IMR-90 (cell line): Measurements from ENCODE around the gene CLDN19. TPM values are rescaled to one million over a fixed set of nuclear protein-coding genes. Genes with fewer than 3 reads are reported as not detected.

Experiments used
- ATAC-seq: fragments of 200-7000 bp; cut with Tn5 transposase; 2 replicates; pipeline ENCODE4 v1.9.1; 2020; ENCODE audit warnings: low read depth, mild to moderate bottlenecking, moderate library complexity
- BruUV-seq: library from RNA; stranded (reverse); fragments of 400-500 nt; replicated peaks from 2 replicates; lab custom pipeline; 2021; lab: Mats Ljungman, UMichigan
- CTCF ChIA-PET: fragments of 300-600 bp; formaldehyde crosslinking; extraction: SDS; loops from one replicate; lab custom pipeline; 2021; ENCODE audit warnings: antibody characterized with exemption; lab: Yijun Ruan, JAX
- POLR2A ChIA-PET: fragments of 300-600 bp; sonication (Branson Sonifier 250); formaldehyde crosslinking; loops from one replicate; lab custom pipeline; 2022; ENCODE audit warnings: antibody characterized with exemption; ENCODE audit not compliant: unreplicated experiment; lab: Charles Lee
- DNase-seq: peaks from one replicate; pipeline ENCODE4 v3.0.0; 2013
- H2AFZ ChIP-seq: replicated peaks from 2 replicates; pipeline ENCODE3; 2013; ENCODE audit warnings: low read length, mild to moderate bottlenecking; ENCODE audit not compliant: poor library complexity
- H2AK5ac ChIP-seq: 2 replicates; pipeline ENCODE4 v1.6.1; 2013; ENCODE audit warnings: low read depth, low read length, inconsistent platforms
- H2AK9ac ChIP-seq: replicated peaks from 2 replicates; pipeline ENCODE3; 2013; ENCODE audit warnings: mild to moderate bottlenecking, low read depth, low read length, moderate library complexity; ENCODE audit not compliant: poor library complexity
- H2BK120ac ChIP-seq: 2 replicates; pipeline ENCODE4 v1.6.1; 2013; ENCODE audit warnings: low read depth, low read length, inconsistent platforms
- H2BK15ac ChIP-seq: 3 replicates; pipeline ENCODE4 v1.6.1; 2013; ENCODE audit warnings: low read depth, low read length, inconsistent platforms
- H2BK20ac ChIP-seq: 2 replicates; pipeline ENCODE4 v1.6.1; 2013; ENCODE audit warnings: low read depth, mild to moderate bottlenecking, inconsistent platforms, low read length, moderate library complexity
- H2BK5ac ChIP-seq: 2 replicates; pipeline ENCODE4 v1.6.1; 2013; ENCODE audit warnings: mild to moderate bottlenecking, low read depth, low read length, inconsistent platforms; ENCODE audit not compliant: poor library complexity, severe bottlenecking
- H3K14ac ChIP-seq: replicated peaks from 2 replicates; pipeline ENCODE4 v1.6.1; 2013; ENCODE audit warnings: low read depth, low read length, inconsistent platforms
- H3K18ac ChIP-seq: 2 replicates; pipeline ENCODE4 v1.6.1; 2013; ENCODE audit warnings: low read depth, low read length, control low read depth
- H3K23ac ChIP-seq: 2 replicates; pipeline ENCODE4 v1.6.1; 2013; ENCODE audit warnings: low read depth, low read length, inconsistent platforms
- H3K27ac ChIP-seq: 2 replicates; pipeline ENCODE4 v1.5.1; 2013; ENCODE audit warnings: mild to moderate bottlenecking, control low read depth, low read length; ENCODE audit not compliant: insufficient read depth
- H3K27me3 ChIP-seq: 2 replicates; pipeline ENCODE4 v1.6.1; 2013; ENCODE audit warnings: low read length; ENCODE audit not compliant: control insufficient read depth, insufficient read depth
- H3K36me3 ChIP-seq: 2 replicates; pipeline ENCODE4 v1.6.1; 2013; ENCODE audit warnings: low read length, mixed read lengths; ENCODE audit not compliant: control insufficient read depth, insufficient read depth
- H3K4ac ChIP-seq: 2 replicates; pipeline ENCODE4 v1.6.1; 2013; ENCODE audit warnings: low read depth, low read length, inconsistent platforms
- H3K4me1 ChIP-seq: 2 replicates; pipeline ENCODE4 v1.6.1; 2013; ENCODE audit warnings: low read length, mixed read lengths; ENCODE audit not compliant: control insufficient read depth, insufficient read depth
- H3K4me2 ChIP-seq: 2 replicates; pipeline ENCODE4 v1.6.1; 2013; ENCODE audit warnings: low read depth, mild to moderate bottlenecking, control low read depth, low read length, moderate library complexity
- H3K4me3 ChIP-seq: 2 replicates; pipeline ENCODE4 v1.5.1; 2013; ENCODE audit warnings: low read depth, mild to moderate bottlenecking, control low read depth, low read length, moderate library complexity; ENCODE audit not compliant: insufficient read depth
- H3K56ac ChIP-seq: 2 replicates; pipeline ENCODE4 v1.6.1; 2013; ENCODE audit warnings: low read length, inconsistent platforms; ENCODE audit not compliant: insufficient read depth; ENCODE audit errors: extremely low read depth
- H3K79me1 ChIP-seq, 2 experiments: 2 replicates each; pipeline ENCODE4 v1.6.1; 2013; ENCODE audit warnings: low read length in 2 of 2, inconsistent platforms in 1 of 2, low read depth in 1 of 2
- H3K9ac ChIP-seq: 2 replicates; pipeline ENCODE4 v1.6.1; 2013; ENCODE audit warnings: low read depth, low read length, control low read depth
- H3K9me1 ChIP-seq: 2 replicates; pipeline ENCODE4 v1.6.1; 2013; ENCODE audit warnings: low read length, inconsistent platforms; ENCODE audit not compliant: insufficient read depth
- H3K9me3 ChIP-seq: 2 replicates; pipeline ENCODE4 v1.6.1; 2013; ENCODE audit warnings: low read length; ENCODE audit not compliant: control insufficient read depth, insufficient read depth
- H4K20me1 ChIP-seq: 2 replicates; pipeline ENCODE4 v1.6.1; 2013; ENCODE audit warnings: low read length, inconsistent platforms; ENCODE audit not compliant: insufficient read depth
- H4K5ac ChIP-seq: 2 replicates; pipeline ENCODE4 v1.6.1; 2013; ENCODE audit warnings: mild to moderate bottlenecking, low read depth, low read length, control low read depth
- H4K8ac ChIP-seq, 2 experiments: 2 replicates each; pipeline ENCODE4 v1.6.1; 2013; ENCODE audit warnings: low read depth in 2 of 2, low read length in 2 of 2, control low read depth in 1 of 2, inconsistent platforms in 1 of 2
- H4K91ac ChIP-seq: 2 replicates; pipeline ENCODE4 v1.6.1; 2013; ENCODE audit warnings: low read depth, low read length, inconsistent platforms; ENCODE audit not compliant: insufficient read depth
- BHLHE40 ChIP-seq: fragments of 150-350 bp; IDR thresholded peaks from 2 replicates; pipeline ENCODE4 v1.6.1; 2016; ENCODE audit warnings: mild to moderate bottlenecking, low read depth, low read length
- CEBPB ChIP-seq: IDR thresholded peaks from 2 replicates; pipeline ENCODE4 v1.6.1; 2012; ENCODE audit warnings: low read depth, low read length, improper control_type of control experiment
- CHD1 ChIP-seq: IDR thresholded peaks from 2 replicates; pipeline ENCODE4 v1.6.1; 2012; ENCODE audit warnings: low read depth, low read length, improper control_type of control experiment
- CTCF ChIP-seq: conservative IDR thresholded peaks from 2 replicates; pipeline ENCODE4 v1.5.1; 2012; ENCODE audit warnings: mild to moderate bottlenecking, low read depth, low read length, improper control_type of control experiment
- FOS ChIP-seq: fragments of 150-350 bp; IDR thresholded peaks from 2 replicates; pipeline ENCODE4 v1.6.1; 2016; ENCODE audit warnings: low read depth, low read length
- MAFK ChIP-seq: IDR thresholded peaks from 2 replicates; pipeline ENCODE4 v1.6.1; 2012; ENCODE audit warnings: low read depth, low read length, improper control_type of control experiment
- MAZ ChIP-seq: IDR thresholded peaks from 2 replicates; pipeline ENCODE4 v1.6.1; 2012; ENCODE audit warnings: low read depth, mild to moderate bottlenecking, low read length, improper control_type of control experiment, moderate library complexity, borderline replicate concordance
- MXI1 ChIP-seq: IDR thresholded peaks from 2 replicates; pipeline ENCODE4 v1.6.1; 2012; ENCODE audit warnings: low read depth, mild to moderate bottlenecking, low read length, moderate library complexity, borderline replicate concordance
- POLR2A ChIP-seq: IDR thresholded peaks from 2 replicates; pipeline ENCODE4 v1.6.1; 2012; ENCODE audit warnings: mild to moderate bottlenecking, low read depth, low read length
- RCOR1 ChIP-seq: IDR thresholded peaks from 2 replicates; pipeline ENCODE4 v1.6.1; 2012; ENCODE audit warnings: mild to moderate bottlenecking, low read length, improper control_type of control experiment; ENCODE audit not compliant: insufficient replicate concordance
- RFX5 ChIP-seq: IDR thresholded peaks from 2 replicates; pipeline ENCODE4 v1.8.0; 2012; ENCODE audit warnings: low read depth, mild to moderate bottlenecking, low read length, moderate library complexity
- SMC3 ChIP-seq: fragments of 150-350 bp; IDR thresholded peaks from 2 replicates; pipeline ENCODE4 v1.6.1; 2016; ENCODE audit warnings: low read depth, mild to moderate bottlenecking, antibody characterized with exemption, low read length, moderate library complexity
- WGBS, 2 experiments: methylation state at CpG; one replicate each; pipeline versions ENCODE4 v1.1.5 to v1.1.7; 2013; ENCODE audit warnings: missing lambda C conversion rate in 2 of 2; ENCODE audit not compliant: insufficient read length in 1 of 2; ENCODE audit errors: extremely low coverage in 2 of 2; 5-methylcytosine and 5-hydroxymethylcytosine counted together
- dilution Hi-C: fragments of 300-500 bp; cut with HindIII; formaldehyde crosslinking; loops from one replicate; pipeline ENCODE4 v1.14.3; 2018; ENCODE audit warnings: low sequenced_read_pairs; ENCODE audit not compliant: unreplicated experiment
- in situ Hi-C: fragments of 300-500 bp; cut with MboI; formaldehyde crosslinking; loops from 3 replicates; pipeline ENCODE4 v1.14.3; 2019; ENCODE audit warnings: low sequenced_read_pairs, inconsistent platforms, mixed read lengths
- intact Hi-C: fragments of 100-400 bp; cut with micrococcal nuclease; formaldehyde crosslinking; loops from 2 replicates; pipeline ENCODE4 v1.10.0; 2022
- polyA plus RNA-seq, 3 experiments: library from polyadenylated mRNA; depleted of rRNA; stranded (reverse); fragments of >200 nt; gene quantifications; 2 replicates each; pipeline ENCODE4 v1.2.3, GENCODE V29; 2012; ENCODE audit warnings: low replicate concordance in 1 of 3
- total RNA-seq: library from RNA; depleted of rRNA; stranded (reverse); fragments of >200 nt; gene quantifications from 2 replicates; pipeline ENCODE4 v1.2.3, GENCODE V29; 2012
- TF ChIP-seq, protein P1 (sequence below): fragments of 150-350 bp; IDR thresholded peaks from 2 replicates; pipeline ENCODE4 v1.6.1; 2016; ENCODE audit warnings: low read depth, mild to moderate bottlenecking, low read length, moderate library complexity, borderline replicate concordance

CLDN19 gene
- total and polyA plus RNA-seq, 2 of the 4 experiments (the other 2 are of a cell fraction): not detected

DNA sequence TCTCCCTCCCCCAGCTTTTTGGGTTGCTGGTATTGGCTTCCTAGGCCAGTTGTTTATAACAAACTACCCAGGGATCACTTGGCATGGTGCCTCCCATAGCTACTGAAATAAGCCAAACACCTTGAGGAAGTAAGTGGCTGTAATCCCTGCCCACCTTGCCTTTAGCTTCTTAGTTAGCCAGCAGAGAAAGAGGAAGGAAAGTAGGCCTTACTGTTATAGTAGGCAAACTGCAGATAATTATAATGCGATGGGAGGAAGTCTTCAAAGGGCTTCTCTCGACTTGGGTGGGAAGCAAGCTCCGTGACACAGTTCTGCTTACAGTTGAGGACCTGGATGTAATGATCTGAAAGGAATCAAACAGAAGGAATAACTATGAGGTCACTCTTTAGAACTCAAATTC lies 18.6 kb upstream of the CLDN19 start:
- Histone ChIP-seq H3K23ac (no peak overlapping the region), H3K4me3 (no peak overlapping the region), H3K27me3 (no peaks in the 10 kb centered on the region), H3K36me3 (peaks cover 55% of the 10 kb centered on the region), H3K18ac (no peak overlapping the region), H2BK120ac (no peak overlapping the region), H3K56ac (no peak overlapping the region), H3K9me1 (peaks cover 11% of the 10 kb centered on the region), H3K14ac (no peak overlapping the region), H2BK20ac (no peak overlapping the region), H3K9me3 (no peaks in the 10 kb centered on the region), H2AFZ (no peak overlapping the region), H2BK15ac (no peak overlapping the region), H4K91ac (no peak overlapping the region), H4K20me1 (peaks cover 14% of the 10 kb centered on the region), H2BK5ac (no peak overlapping the region), H3K9ac (no peak overlapping the region), H3K4me1 (peaks cover 3% of the 10 kb centered on the region; the same call in 1 of the 2 replicates), H4K5ac (no peak overlapping the region), H3K4ac (no peak overlapping the region), H4K8ac (no peak overlapping the region), H3K27ac (no peak overlapping the region), H3K79me1 (peaks cover 39 to 46% of the 10 kb centered on the region in 2 experiments), H2AK9ac (no peak overlapping the region), H2AK5ac (no peak overlapping the region), H3K4me2 (no peak overlapping the region)
- DNase-seq (no peak), ATAC-seq (no peak)
- intact Hi-C loops (loop anchor here (5.0 kb wide), 1 partner anchor 611 kb away; no protein-coding TSS in a partner anchor), dilution Hi-C loops (no loop called here), in situ Hi-C loops (no loop called here)
- CTCF ChIA-PET: no interaction called here
- POLR2A ChIA-PET: no interaction called here
- TF ChIP-seq MXI1 (no peak), BHLHE40 (no peak), CEBPB (no peak), CTCF (no peak), SMC3 (no peak), RCOR1 (no peak), CHD1 (no peak), FOS (no peak), RFX5 (no peak), POLR2A (no peak), MAZ (no peak), MAFK (no peak)
- TF ChIP-seq, protein P1, sequence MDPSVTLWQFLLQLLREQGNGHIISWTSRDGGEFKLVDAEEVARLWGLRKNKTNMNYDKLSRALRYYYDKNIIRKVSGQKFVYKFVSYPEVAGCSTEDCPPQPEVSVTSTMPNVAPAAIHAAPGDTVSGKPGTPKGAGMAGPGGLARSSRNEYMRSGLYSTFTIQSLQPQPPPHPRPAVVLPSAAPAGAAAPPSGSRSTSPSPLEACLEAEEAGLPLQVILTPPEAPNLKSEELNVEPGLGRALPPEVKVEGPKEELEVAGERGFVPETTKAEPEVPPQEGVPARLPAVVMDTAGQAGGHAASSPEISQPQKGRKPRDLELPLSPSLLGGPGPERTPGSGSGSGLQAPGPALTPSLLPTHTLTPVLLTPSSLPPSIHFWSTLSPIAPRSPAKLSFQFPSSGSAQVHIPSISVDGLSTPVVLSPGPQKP: no peak
- BruUV-seq: no TSS peak
- whole genome bisulfite sequencing, 2 experiments: no CpG with 5 or more reads among the region's 3 CpGs
